HepG2 (cell line): Measurements from ENCODE around the gene POLR1C. TPM values are rescaled to one million over a fixed set of nuclear protein-coding genes. Genes with fewer than 3 reads are reported as not detected.

Source experiments
- ATAC-seq: fragments of 200-7000 bp; cut with Tn5 transposase; 3 replicates; pipeline ENCODE4 v1.9.1; 2020; ENCODE audit warnings: mild to moderate bottlenecking, moderate library complexity
- BruUV-seq: library from RNA; stranded (reverse); fragments of 400-500 nt; replicated peaks from 2 replicates; lab custom pipeline; 2021; lab: Mats Ljungman, UMichigan
- CTCF ChIA-PET: fragments of 300-600 bp; formaldehyde crosslinking; extraction: SDS; loops from one replicate; lab custom pipeline; 2021; ENCODE audit warnings: low total read pairs, inconsistent platforms, low intra/inter-chr PET ratio; lab: Yijun Ruan, JAX
- POLR2A ChIA-PET: fragments of 350-600 bp; sonication (Branson Sonifier 250); formaldehyde crosslinking; loops from one replicate; lab custom pipeline; 2020; ENCODE audit warnings: antibody characterized with exemption, inconsistent platforms; lab: Yijun Ruan, JAX
- DNase-seq: peaks from one replicate; pipeline ENCODE4 v3.0.0-alpha.2; 2015; ENCODE audit warnings: low spot score
- FAIRE-seq: peaks from 3 replicates; lab custom pipeline; 2011; peaks lifted over from hg19 to GRCh38; lab: Jason Lieb, UNC
- H2AFZ ChIP-seq: one replicate; pipeline ENCODE4 v1.6.1; 2011; ENCODE audit warnings: low read length, inconsistent platforms
- H3K27ac ChIP-seq: fragments of 300-600 bp; 3 replicates; pipeline ENCODE4 v1.8.0; 2011; ENCODE audit warnings: mixed run types, mild to moderate bottlenecking, mixed read lengths, low read length, inconsistent platforms; ENCODE audit not compliant: insufficient read depth; ENCODE audit errors: extremely low read length
- H3K27me3 ChIP-seq, 2 experiments: fragments of 200-600 bp in 1 of 2; 2 replicates in 1 of 2; 3 replicates in 1 of 2; pipeline versions ENCODE4 v1.6.0 to v1.8.0; 2011; ENCODE audit warnings: low read length in 2 of 2, mild to moderate bottlenecking in 2 of 2, moderate library complexity in 2 of 2, inconsistent platforms in 1 of 2; ENCODE audit not compliant: insufficient read depth in 2 of 2, control insufficient read depth in 1 of 2
- H3K36me3 ChIP-seq, 2 experiments: fragments of 200-600 bp in 1 of 2; replicated peaks in 1 of 2; 2 replicates in 1 of 2; 3 replicates in 1 of 2; pipeline versions ENCODE4 v1.5.1 to v1.8.0; 2011; ENCODE audit warnings: low read length in 2 of 2, inconsistent platforms in 1 of 2; ENCODE audit not compliant: insufficient read depth in 2 of 2, control insufficient read depth in 1 of 2
- H3K4me1 ChIP-seq: 2 replicates; pipeline ENCODE4 v1.5.1; 2012; ENCODE audit warnings: low read length, inconsistent platforms; ENCODE audit not compliant: insufficient read depth
- H3K4me2 ChIP-seq: 2 replicates; pipeline ENCODE4 v1.6.0; 2011; ENCODE audit warnings: low read depth, low read length, inconsistent platforms
- H3K4me3 ChIP-seq, 3 experiments: fragments of 200-600 bp in 1 of 3; sonication (generic), shearing (Covaris generic) in 1 of 3; replicated peaks in 1 of 3; 2 replicates each; pipeline ENCODE4 v1.5.1; 2011 to 2016; ENCODE audit warnings: low read length in 3 of 3, inconsistent platforms in 2 of 3, low read depth in 2 of 3, mild to moderate bottlenecking in 2 of 3, control low read depth in 1 of 3, mixed read lengths in 1 of 3; ENCODE audit not compliant: insufficient read depth in 1 of 3
- H3K79me2 ChIP-seq: one replicate; pipeline ENCODE4 v1.6.1; 2011; ENCODE audit warnings: low read length, inconsistent platforms; ENCODE audit not compliant: insufficient read depth
- H3K9ac ChIP-seq: 2 replicates; pipeline ENCODE4 v1.6.0; 2011; ENCODE audit warnings: mild to moderate bottlenecking, low read depth, low read length, inconsistent platforms; ENCODE audit not compliant: insufficient read depth
- H3K9me3 ChIP-seq: 2 replicates; pipeline ENCODE4 v1.5.1; 2012; ENCODE audit warnings: mild to moderate bottlenecking, low read length
- H4K20me1 ChIP-seq: 2 replicates; pipeline ENCODE4 v1.6.0; 2011; ENCODE audit warnings: inconsistent platforms, mild to moderate bottlenecking, low read length, moderate library complexity; ENCODE audit not compliant: insufficient read depth
- ARNT ChIP-seq: fragments of 450-650 bp; IDR thresholded peaks from 2 replicates; pipeline ENCODE4 v1.6.1; 2017
- CAMTA2 ChIP-seq: sonication (generic); formaldehyde crosslinking; IDR thresholded peaks from 2 replicates; pipeline ENCODE4 v1.4.0; 2020; ENCODE audit warnings: mild to moderate bottlenecking, missing genetic modification reagents, borderline replicate concordance
- CCAR2 ChIP-seq: fragments of 200-400 bp; formaldehyde crosslinking; optimal IDR thresholded peaks from 2 replicates; pipeline ENCODE3; 2018; ENCODE audit warnings: low read depth, mild to moderate bottlenecking, low read length, moderate library complexity
- CTCF ChIP-seq: sonication (generic); formaldehyde crosslinking; IDR thresholded peaks from 2 replicates; pipeline ENCODE4 v1.5.0; 2020; ENCODE audit warnings: mild to moderate bottlenecking, missing genetic modification reagents, moderate library complexity
- DNMT3B ChIP-seq: conservative IDR thresholded peaks from 2 replicates; pipeline ENCODE4 v1.6.1; 2016; ENCODE audit warnings: missing biosample characterization, control low read depth
- DR1 ChIP-seq: sonication (generic); formaldehyde crosslinking; IDR thresholded peaks from 2 replicates; pipeline ENCODE4 v1.8.0; 2021; ENCODE audit warnings: mild to moderate bottlenecking, missing genetic modification reagents, inconsistent platforms
- KDM2A ChIP-seq: sonication (generic); formaldehyde crosslinking; IDR thresholded peaks from 2 replicates; pipeline ENCODE4 v1.4.0; 2020; ENCODE audit warnings: low read depth, missing genetic modification reagents, borderline replicate concordance
- LCORL ChIP-seq, 2 experiments: fragments of 450-650 bp in 1 of 2; sonication (generic) in 1 of 2; formaldehyde crosslinking in 1 of 2; IDR thresholded peaks; 2 replicates each; pipeline versions ENCODE4 v1.5.0 to v1.6.1; 2017 to 2020; ENCODE audit warnings: antibody characterized with exemption in 1 of 2, missing genetic modification reagents in 1 of 2
- NCOA1 ChIP-seq: sonication (generic); formaldehyde crosslinking; IDR thresholded peaks from 2 replicates; pipeline ENCODE4 v1.9.0; 2021; ENCODE audit warnings: missing genetic modification reagents
- PBX2 ChIP-seq: IDR thresholded peaks from 2 replicates; pipeline ENCODE4 v1.6.1; 2016; ENCODE audit warnings: control low read depth
- PCBP2 ChIP-seq: fragments of 200-400 bp; formaldehyde crosslinking; optimal IDR thresholded peaks from 2 replicates; pipeline ENCODE3; 2018; ENCODE audit warnings: low read length, low read depth; ENCODE audit not compliant: poor library complexity, severe bottlenecking
- POLR2A ChIP-seq, 2 experiments: IDR thresholded peaks; 2 replicates each; pipeline ENCODE4 v1.6.1; 2011; ENCODE audit warnings: low read depth in 2 of 2, low read length in 2 of 2, mild to moderate bottlenecking in 1 of 2, moderate library complexity in 1 of 2; ENCODE audit not compliant: insufficient read depth in 1 of 2
- SRY ChIP-seq: sonication (generic); formaldehyde crosslinking; IDR thresholded peaks from 2 replicates; pipeline ENCODE4 v1.8.0; 2022; ENCODE audit warnings: mild to moderate bottlenecking, missing genetic modification reagents
- TRIM24 ChIP-seq: sonication (generic); formaldehyde crosslinking; IDR thresholded peaks from 2 replicates; pipeline ENCODE4 v1.8.0; 2022; ENCODE audit warnings: mild to moderate bottlenecking, missing genetic modification reagents
- XBP1 ChIP-seq: sonication (generic); formaldehyde crosslinking; IDR thresholded peaks from 2 replicates; pipeline ENCODE4 v1.5.0; 2020; ENCODE audit warnings: missing genetic modification reagents
- ZNF263 ChIP-seq: sonication (generic); formaldehyde crosslinking; IDR thresholded peaks from 2 replicates; pipeline ENCODE4 v1.4.0; 2020; ENCODE audit warnings: missing genetic modification reagents
- ZNF274 ChIP-seq: sonication (generic); formaldehyde crosslinking; IDR thresholded peaks from 2 replicates; pipeline ENCODE4 v1.5.1; 2020; ENCODE audit warnings: mild to moderate bottlenecking, missing genetic modification reagents
- ZNF280B ChIP-seq: sonication (generic); formaldehyde crosslinking; IDR thresholded peaks from 2 replicates; pipeline ENCODE4 v1.5.0; 2020; ENCODE audit warnings: missing genetic modification reagents, mild to moderate bottlenecking, borderline replicate concordance
- ZNF710 ChIP-seq: sonication (generic); formaldehyde crosslinking; IDR thresholded peaks from 2 replicates; pipeline ENCODE4 v1.5.0; 2020; ENCODE audit warnings: mild to moderate bottlenecking, missing genetic modification reagents, borderline replicate concordance
- WGBS: methylation state at CpG from one replicate; pipeline ENCODE4 v1.1.6; 2017; ENCODE audit warnings: low lambda C conversion rate; 5-methylcytosine and 5-hydroxymethylcytosine counted together
- in situ Hi-C: cut with HindIII; loops from 2 replicates; pipeline ENCODE4 v1.10.0; 2017; ENCODE audit warnings: low pct_unique_long_range_greater_than_20kb; ENCODE audit not compliant: extremely low pct_ligation_motif_present
- intact Hi-C: fragments of 100-400 bp; cut with micrococcal nuclease; formaldehyde crosslinking; loops from one replicate; pipeline ENCODE4 v1.10.0; 2022; ENCODE audit not compliant: unreplicated experiment
- polyA plus RNA-seq, 8 experiments: library from polyadenylated mRNA; depleted of rRNA in 3 of 8; stranded (reverse) in 7 of 8; unstranded in 1 of 8; fragments of >200 nt; fragmentation: Illumina TruSeq in 4 of 8; extraction: Trizol in 4 of 8; gene quantifications; 2 replicates each; pipeline versions ENCODE4 v1.2.1 to v1.2.3, GENCODE V29; 2011 to 2016; ENCODE audit warnings: low read depth in 4 of 8, missing spikeins in 1 of 8, mixed read lengths in 1 of 8; ENCODE audit not compliant: insufficient read depth in 1 of 8
- total RNA-seq, 5 experiments: library from RNA; depleted of rRNA; stranded (reverse); fragments of >200 nt; fragmentation: Illumina TruSeq; extraction: Trizol; gene quantifications; 2 replicates each; pipeline ENCODE4 v1.2.3, GENCODE V29; 2016; ENCODE audit warnings: low read depth in 1 of 5

Gene POLR1C
- total and polyA plus RNA-seq, 2 of the 13 experiments (the other 11 are each of a cell fraction or from before 2014, with no cell fraction given), result 62.6 to 72.2 TPM

- TSS peak; percentile 70 for BruUV-seq
- 60% methylated on average over 9 of the region's 9 CpGs for WGBS
- no peak for TF ChIP-seq DNMT3B (CRISPR knock-in tag)
- 0 out of 2 replicates have a peak, but pooled peaks have one; percentile 31 for TF ChIP-seq ZNF274 (CRISPR knock-in tag)
- TF ChIP-seq TRIM24 (CRISPR knock-in tag), result no peak
- TF ChIP-seq PBX2 (CRISPR knock-in tag), result peak; percentile 53; the same call in 1 of the 2 replicates
- no peak for TF ChIP-seq ZNF263 (CRISPR knock-in tag)
- 0 out of 2 replicates have a peak, but pooled peaks have one; percentile 34 for TF ChIP-seq SRY
- TF ChIP-seq XBP1 (CRISPR knock-in tag), result no peak
- TF ChIP-seq KDM2A, result peak; percentile 26; the same call in 1 of the 2 replicates
- TF ChIP-seq POLR2A (IDR thresholded peaks at IDR 0.05; ENCODE audit: insufficient read depth in 1 of 2, low read depth in 2 of 2, low read length in 2 of 2), result 0 out of 4 replicates have a peak, but pooled peaks of 1 of the 2 experiments have one; percentile 3
- no peak for TF ChIP-seq PCBP2
- 0 out of 2 replicates have a peak, but pooled peaks have one; percentile 29 for TF ChIP-seq ZNF280B (CRISPR knock-in tag)
- peak; percentile 15 for TF ChIP-seq CCAR2
- no peak for TF ChIP-seq CAMTA2 (CRISPR knock-in tag)
- no peak for TF ChIP-seq ARNT
- TF ChIP-seq ZNF710 (CRISPR knock-in tag), result 0 out of 2 replicates have a peak, but pooled peaks have one; percentile 34
- TF ChIP-seq LCORL (IDR thresholded peaks at IDR 0.05), result no peak
- 0 out of 2 replicates have a peak, but pooled peaks have one; percentile 21 for TF ChIP-seq LCORL (CRISPR knock-in tag; IDR thresholded peaks at IDR 0.05)
- 0 out of 2 replicates have a peak, but pooled peaks have one; percentile 19 for TF ChIP-seq CTCF (CRISPR knock-in tag)
- TF ChIP-seq NCOA1 (CRISPR knock-in tag), result 0 out of 2 replicates have a peak, but pooled peaks have one; percentile 35
- TF ChIP-seq DR1 (CRISPR knock-in tag), result no peak
These were observed 1.1 kb upstream of the POLR1C start for GRCh38 chr6:43515808-43516207.

More at GRCh38 chr6:43515808-43516207, 1.1 kb upstream of the POLR1C start:
- Histone ChIP-seq H3K9me3 (no peaks in the 10 kb centered on the region), H3K4me3 (peak overlapping the region; percentile 85 to 99 (median 93)), H2AFZ (no peak overlapping the region), H3K36me3 (peaks cover 30 to 57% of the 10 kb centered on the region in 2 experiments), H3K4me1 (peaks cover 37% of the 10 kb centered on the region), H3K79me2 (peaks cover 52% of the 10 kb centered on the region), H3K27ac (peak overlapping the region; percentile 72), H3K4me2 (peak overlapping the region; percentile 91), H4K20me1 (no peaks in the 10 kb centered on the region), H3K27me3 (peaks cover 0 to 5% of the 10 kb centered on the region in 2 experiments; a peak in 1 of 5 replicates), H3K9ac (peak overlapping the region; percentile 98)
- intact Hi-C loops, result loop anchor here (5.0 kb wide), 1 partner anchor 61 kb away; the partner anchor contains the start of genes POLH and XPO5
- POLR2A ChIA-PET, result interaction anchor here (0.6 to 1.7 kb wide), 3 partner anchors 79 to 111 kb away, joined by 3 to 5 read pairs (median 5); partner anchors contain the start of gene ABCC10
- CTCF ChIA-PET, result no interaction called here
- in situ Hi-C loops, result no loop called here
- DNase-seq (no peak), ATAC-seq (no peak), FAIRE-seq (no peak)
